ENCODE measurements around the gene NKX1-1.
"Not testable (repeated sequence)": the region's sequence is repeated elsewhere in the genome, so short reads cannot be mapped to it uniquely, and the experiment has no call there.

The NKX1-1 gene

DNA sequence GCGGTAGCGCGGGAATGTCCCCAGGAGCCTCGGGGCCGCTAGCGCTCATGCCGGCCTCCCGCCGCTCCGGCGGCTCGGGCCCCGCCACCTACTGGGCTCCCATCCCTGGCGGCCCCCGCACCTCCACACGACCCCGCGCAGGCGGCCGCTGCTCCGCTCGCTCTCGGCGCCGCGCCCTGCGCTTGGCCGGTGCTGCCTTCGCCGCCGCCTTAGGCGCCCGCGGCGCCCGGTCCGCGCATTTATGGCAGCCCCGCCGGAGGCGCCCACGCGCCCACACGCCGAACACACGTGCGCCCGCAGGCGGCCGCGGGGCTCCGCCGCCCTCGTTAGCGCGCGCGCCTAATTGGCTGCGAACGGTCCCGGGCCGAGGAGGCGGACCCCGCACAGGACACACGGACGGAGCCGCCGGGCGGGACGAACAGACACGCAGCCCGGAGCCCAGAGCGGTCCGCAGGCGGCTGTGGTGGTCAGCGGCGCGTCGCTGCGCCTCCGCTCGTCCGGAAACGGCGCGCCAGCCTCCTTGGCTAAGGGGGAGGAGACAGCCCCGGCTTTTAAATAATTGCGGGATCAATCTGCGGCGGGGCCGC lies at the start of gene NKX1-1:
NKX1-1 (minus strand) TSS at position 49 of the 587 bp plus-strand sequence; CDS start at position 49, 0 bp downstream.
- no peak for DNase-seq

GRCh38 chr4:1453731-1454130 lies 47.5 kb upstream of the NKX1-1 start:
- DNase-seq, result no peak

GRCh38 chr4:1452431-1453051 lies 46.3 kb upstream of the NKX1-1 start:
- no peak for DNase-seq

DNA sequence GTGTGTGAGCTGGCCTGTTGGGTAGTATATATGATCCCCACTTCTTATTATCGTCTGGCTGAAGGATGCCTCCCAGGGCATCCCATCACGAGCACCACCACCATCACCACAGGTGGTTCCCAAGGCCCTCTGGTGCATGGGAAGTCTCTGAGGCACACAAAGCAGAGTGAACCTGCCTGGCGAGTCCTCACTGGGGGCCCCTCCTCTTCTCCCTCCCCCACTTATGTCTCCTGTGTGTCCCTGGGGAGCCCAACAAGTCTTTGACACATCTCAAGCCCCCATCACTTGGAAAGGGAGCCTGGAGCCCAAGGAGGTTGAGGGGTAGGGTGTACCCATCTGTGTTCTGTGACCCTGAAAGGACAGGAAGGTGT lies 45.5 kb upstream of the NKX1-1 start:
- DNase-seq, result no peak

DNA sequence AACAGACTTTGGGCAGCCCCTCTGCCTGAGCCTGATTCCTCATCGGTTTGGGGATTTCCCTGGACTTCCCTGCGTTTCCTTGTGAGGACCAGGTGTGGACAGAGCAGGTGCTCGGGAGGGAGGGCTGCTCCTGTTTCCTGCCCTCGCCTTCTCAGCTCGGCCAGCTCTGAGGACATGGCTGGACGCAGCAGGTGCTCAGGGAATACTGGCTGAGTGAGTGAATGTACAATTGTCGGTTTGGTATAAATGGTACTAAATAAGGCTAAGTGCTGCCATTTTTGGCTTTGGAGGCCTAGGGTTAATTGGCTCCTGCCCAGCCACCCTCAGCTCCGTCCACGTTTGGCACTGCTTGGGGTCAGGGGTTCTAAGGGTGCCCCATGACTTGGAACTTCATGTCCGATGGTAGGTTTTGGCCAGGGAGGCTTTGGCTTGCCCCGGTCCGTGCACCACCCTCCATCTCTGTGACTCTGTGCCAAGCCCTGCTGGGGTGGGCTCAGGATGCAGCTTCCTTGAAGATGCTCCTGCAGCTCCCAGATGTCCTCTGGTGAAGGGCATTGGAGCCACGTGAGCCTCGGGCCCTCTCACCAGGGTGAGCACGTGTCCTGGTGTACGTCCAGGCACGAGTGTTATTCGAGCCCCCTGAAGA lies 45.0 kb upstream of the NKX1-1 start:
- DNase-seq, result no peak

DNA sequence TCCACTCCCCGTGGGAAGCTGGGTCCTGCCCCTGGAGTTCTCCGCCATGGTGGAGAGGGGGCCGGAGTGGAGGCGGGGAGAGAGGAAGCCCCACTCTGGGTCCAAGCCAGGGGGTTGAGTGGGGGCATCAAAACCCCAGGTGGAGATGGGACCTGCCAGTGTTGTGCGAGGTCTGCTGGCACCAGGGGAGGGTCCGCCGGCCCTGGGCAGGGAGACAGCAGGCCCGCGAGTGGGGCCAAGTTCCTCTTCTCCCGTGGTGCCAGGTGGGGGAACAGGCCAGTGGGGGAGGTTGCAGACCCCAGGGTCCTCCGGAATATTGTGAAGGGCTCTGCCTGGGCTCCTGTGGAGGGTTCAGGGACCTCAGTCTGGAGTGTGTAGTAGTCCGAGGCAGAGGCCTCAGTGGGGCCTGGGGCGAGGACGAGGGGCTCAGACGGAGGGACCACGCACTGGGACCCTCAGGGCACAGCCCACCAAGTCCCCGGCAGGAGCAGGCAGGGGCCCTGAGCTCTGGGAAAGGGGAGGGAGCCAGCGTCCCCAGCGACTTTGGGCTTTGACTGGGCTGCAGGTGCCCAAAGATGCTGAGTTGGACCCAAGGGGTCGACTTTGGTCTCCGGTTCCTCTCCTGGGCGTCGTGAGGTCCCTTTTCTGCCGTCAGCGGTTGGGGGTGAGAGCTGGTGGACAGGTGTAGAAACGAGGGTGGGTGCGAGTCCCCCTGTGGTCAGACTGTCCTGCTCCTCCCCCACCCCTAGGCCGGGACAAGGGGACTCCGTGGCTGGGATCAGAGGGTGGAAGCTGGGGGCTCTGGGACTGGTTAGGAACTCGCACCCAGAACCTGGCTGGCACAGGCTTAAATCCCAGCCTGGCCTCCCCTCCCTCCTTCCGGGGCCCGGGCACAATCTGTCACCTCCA lies 43.8 kb upstream of the NKX1-1 start:
- DNase-seq, result no peak

GRCh38 chr4:1449475-1449832 lies 43.2 kb upstream of the NKX1-1 start:
- no peak for DNase-seq

DNA sequence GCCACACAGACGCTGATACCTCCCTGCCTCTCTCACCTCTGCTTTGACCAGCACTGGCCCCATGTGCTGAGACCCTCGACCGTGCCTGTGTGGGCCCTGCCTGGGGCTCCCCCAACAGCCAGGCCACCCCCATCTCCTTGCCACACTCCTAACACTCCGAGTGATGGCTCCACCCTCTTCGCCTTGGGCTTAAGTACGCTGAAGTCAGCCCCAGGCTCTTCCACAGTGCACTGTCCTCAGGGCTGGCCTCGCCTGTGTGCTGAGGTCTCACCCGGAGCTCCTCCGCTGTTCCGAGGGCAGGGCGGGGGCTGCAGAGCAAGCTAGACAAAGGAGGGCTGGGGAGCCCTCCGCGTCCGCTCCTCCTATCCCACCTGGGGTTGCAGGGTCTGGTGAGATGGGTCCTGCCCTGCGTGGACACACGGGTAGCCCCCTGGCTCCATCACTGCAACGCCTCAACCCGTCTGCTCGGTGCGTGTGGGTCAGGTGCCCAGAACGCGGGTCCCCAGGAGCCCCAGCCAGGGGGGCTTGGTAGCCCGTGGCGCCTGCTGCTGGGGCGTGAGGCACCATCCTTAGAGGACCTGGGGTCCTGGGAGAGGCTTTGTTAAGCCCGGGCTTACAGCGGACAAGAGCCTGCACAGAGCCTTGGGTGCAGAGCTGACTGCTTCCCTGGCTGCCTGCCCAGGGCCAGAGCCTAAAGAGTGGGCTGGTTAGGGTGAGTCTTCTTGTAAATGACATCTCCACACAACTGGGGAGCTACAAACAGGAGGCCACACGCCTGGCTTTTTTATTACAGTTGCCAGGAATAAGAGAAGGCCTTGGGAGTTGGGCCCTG lies 42.6 kb upstream of the NKX1-1 start:
- DNase-seq, result no peak

DNA sequence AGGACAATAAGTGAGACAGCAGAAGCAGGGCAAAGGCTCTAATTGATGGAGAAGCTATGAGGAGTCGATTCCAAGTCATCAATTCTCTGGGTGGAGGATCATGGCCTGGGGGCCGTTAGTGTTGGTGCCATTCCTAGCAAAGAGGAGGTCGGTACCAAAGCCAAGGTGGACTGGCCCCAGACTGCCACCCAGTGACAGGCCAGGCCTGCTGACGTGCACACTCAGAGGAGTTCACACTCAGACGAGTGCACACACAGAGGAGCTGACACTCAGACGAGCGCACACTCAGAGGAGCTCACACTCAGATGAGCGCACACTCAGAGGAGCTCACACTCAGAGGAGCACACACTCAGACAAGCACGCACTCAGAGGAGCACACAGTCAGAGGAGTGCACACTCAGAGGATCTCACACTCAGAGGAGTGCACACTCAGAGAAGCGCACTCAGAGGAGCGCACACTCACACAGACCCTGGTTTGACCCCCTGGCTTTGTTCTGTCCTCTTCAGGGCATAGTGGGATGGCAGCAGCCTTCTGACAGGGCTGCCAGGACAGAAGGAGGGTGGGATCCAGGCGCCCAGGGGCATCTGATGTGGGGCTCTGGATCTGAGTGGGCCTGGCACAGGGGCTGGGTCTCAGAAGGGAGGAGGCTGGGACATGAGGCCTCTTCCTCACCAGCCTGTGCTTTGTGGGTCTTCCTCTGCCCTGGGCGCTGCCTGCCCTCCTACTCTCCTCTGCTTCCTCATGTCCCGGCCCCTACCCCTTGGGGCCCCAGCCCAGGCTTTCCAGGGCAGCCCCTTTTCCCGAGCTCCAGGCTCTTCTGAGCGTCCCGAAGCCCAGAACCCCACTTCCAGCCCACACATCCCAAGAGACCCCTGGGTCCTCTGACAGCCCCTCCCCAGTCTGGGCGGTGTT lies 41.7 kb upstream of the NKX1-1 start:
- no peak for DNase-seq

GRCh38 chr4:1446502-1447386 lies 40.5 kb upstream of the NKX1-1 start:
- no peak for DNase-seq

GRCh38 chr4:1445716-1446445 lies 39.6 kb upstream of the NKX1-1 start:
- DNase-seq, result no peak

DNA sequence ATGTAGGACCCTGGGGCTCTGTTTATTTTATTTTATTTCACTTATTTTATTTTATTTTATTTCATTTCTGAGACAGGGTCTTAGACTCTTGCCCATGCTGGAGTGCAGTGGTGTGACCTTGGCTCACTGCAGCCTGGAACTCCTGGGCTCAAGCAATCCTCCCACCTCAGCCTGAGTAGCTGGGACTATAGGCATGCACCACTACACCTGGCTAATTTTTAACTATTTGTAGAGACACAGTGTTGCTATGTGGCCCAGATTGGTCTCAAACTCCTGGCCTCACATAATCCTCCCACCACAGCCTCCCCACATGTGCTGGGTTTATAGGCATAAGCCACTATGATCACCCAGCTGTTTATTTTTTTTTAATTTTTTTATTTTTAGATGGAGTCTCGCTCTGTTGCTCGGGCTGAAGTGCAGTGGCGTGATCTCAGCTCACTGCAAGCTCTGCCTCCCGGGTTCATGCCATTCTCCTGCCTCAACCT lies 37.5 kb upstream of the NKX1-1 start:
- not testable (repeated sequence) for DNase-seq

- DNase-seq, result no peak
Observed at GRCh38 chr4:1427010-1427409, 20.8 kb upstream of the NKX1-1 start.

DNA sequence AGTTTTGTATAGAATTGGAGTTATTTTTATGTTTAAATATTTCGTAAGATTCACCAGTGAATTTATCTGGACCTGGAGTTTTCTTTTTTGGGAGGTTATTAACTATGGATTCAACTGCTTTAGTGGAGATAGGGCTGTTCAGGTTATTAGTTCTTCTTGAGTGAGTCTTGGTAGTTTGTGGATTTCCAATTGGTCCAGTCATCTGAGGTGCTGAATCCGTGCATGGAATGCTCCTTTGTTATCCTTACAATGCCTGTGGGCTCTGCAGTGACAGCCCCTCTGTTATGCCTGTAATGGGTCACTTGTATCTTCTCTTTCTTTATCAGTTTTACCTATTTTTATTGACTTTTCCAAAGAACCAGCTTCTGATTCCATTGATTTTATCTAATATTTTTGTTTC lies 15.4 kb upstream of the NKX1-1 start:
- DNase-seq, result no peak

DNA sequence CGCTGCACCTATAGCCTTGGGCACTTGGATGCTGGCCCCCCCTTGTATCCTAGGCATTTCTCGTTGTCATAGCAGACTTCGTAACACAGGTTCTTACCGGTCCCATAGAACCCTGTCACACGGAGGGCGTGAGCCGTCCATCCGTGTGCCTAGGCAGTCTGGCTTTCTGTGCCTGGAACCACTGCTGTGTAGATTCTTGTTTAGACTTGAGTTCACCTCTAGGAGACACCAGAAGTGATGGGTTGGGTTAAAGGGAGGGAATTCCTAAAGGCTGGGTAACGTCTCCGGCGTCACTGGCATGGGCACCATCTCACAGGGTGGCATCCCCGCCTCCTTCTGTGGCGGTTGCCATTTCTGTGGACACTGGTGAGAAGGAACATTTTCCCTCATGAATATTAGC lies 13.5 kb upstream of the NKX1-1 start:
- DNase-seq, result no peak

- DNase-seq, result no peak
Observed at GRCh38 chr4:1418494-1419285, 12.4 kb upstream of the NKX1-1 start.

DNA sequence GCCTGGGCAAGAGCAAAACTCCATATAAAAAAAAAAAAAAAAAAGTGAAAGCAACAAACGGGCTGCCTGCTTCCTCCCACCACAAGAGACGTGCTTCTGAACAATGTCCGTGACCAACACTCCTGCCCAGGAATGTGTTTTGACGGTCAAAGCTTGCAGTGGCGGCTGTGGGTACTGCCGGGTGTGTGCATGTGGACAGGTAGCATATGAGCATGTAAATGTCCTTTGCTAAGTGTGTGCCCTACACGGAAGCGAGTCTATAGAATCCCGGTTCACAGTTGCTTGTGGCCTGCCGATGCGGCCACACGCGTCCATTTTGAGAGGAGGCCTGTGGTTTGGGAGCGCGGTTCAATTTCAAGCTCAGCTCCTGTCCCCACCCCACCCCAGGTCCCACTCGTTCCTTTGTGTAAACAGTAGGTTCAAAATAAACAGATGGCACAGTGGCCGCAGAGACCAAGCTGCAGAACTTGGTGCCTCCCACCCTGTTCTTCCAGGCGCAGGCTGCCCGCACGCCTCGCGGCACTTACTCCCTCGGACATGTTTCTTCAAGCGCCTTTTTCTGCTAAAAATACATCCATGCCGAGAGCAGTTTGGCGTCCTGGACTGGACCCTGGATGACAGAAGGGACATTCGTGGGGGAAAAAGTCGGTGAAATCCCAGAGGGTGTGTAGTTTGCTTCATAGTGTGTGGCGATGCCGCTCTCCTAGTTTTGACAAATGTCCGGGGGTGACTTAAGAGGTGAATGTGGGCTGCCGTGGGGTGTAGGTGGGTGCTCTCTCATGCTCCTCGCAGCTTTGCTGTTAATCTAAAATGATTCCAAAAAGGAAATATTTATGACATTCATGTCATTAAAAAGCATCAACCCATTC lies 11.5 kb upstream of the NKX1-1 start:
- no peak for DNase-seq

- DNase-seq, result no peak
Observed at GRCh38 chr4:1416948-1417260, 10.7 kb upstream of the NKX1-1 start.
